Stimulated activated CD8-positive, alpha-beta memory T cell treated with anti-CD3 and anti-CD28 coated beads, Interleukin-2, amount 100 ng/mL, for 1 hour (primary cell): ENCODE measurements around the gene TBXA2R.
"Not testable (repeated sequence)": the region's sequence is repeated elsewhere in the genome, so short reads cannot be mapped to it uniquely, and the experiment has no call there.

Experiments
- DNase-seq, 2 donors: peaks; one replicate each; pipeline ENCODE4 v3.0.0-alpha.2; 2020; ENCODE audit warnings: low read depth in 2 of 2

TBXA2R gene

DNA sequence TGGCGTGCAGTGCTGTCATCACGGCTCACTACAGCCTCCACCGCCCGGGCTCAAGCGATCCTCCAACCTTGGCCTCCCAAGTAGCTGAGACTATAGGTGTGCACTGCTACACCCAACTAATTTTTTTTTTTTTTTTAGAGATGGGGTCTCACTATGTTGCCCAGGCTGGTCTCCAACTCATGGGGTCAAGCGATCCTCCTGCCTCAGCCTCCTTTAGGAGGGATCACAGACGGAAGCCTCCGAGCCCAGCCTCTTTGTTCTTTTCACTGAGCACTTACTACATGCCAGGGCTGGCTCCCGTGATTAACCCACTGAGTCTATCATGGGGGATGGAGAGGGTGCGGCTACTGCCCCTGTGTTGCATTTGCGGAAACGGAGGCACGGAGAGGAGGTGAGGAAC is 32.8 kb upstream of the TBXA2R start:
- no peak for DNase-seq

DNA sequence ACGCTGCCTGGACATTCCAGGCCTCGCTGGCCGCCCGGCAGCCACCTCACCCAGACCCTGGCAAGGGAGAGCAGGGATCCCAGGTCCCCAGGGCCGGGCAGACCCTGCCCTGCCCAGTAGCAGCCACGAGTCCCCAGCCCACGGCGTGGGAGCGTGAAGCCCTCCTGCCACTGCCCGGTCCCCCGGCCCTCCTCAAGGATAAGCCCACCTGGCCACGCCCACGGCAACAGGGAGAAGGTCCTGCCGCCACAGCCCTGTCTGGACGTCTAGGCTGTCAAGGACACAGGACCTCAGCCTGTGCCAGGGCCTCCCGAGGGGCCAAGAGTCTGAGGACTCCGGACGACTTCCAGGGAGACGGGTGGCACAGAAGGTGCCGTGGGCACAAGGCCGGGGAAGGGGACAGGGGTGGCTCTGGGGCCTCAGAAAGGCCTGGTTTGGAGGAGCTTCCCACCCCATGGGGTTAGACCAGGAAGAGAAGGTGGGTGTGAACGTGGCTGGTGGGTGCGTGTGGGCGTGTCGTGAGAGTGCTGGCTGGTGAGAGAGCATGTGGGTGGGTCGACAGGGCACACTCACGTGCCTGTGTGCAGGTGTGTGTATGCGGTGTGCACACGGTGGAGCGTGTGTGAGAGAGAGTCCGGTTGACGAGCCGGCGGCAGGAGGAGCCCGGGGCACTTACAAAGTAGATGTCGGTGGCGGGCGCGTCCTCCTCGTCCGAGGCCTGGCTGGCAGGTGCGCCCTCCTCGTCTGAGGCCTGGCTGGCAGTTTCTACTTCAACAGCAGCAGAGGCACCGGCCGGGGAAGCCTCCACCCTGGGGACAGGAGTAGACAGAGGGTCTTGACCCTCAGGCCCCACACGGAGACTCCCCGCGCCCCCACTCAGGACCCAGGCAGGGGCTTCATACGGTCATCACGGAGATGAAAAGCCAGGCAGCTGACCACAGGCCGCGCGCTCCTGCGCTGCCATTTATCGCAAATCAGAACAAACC is 31.8 kb upstream of the TBXA2R start:
- DNase-seq: no peak

DNA sequence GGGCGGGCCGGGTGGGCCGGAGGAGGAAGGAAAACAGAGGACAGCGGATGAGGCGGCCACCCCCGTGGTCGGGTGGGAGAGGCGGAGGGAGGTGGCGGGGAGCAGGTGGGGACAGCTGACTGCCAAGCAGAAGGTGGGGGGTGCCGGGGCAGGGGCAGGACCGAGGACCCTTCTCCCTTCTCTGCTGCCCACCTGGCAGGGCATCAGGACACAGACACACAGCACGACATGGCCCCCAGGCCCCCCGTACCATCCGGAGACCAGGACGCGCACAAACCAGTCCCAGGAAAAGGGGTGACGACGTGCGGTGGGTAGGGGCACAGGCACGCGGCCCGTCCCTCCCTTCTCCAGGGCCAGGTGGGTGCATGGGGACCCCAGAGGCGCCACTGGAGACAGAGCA is 30.9 kb upstream of the TBXA2R start:
- DNase-seq: no peak

DNA sequence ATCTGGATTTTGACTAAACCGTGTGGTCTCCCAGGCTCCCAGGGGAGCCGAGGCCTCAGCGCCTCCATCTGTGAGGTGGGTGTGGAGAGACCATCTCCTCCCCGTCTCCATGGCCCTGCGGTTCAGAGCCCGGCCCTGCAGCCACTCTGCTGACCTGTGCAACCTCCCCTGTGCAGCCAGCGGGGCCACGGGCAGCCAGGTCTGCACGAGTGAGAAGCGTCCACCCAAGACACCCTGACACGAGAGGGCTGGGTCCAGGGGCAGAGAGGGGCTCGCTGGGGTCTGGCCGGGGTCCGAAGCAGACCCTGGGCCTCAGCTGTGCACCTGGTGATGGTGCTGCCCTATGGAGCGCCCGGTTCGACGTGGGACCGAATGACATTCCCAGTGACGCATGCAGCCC is 30.3 kb upstream of the TBXA2R start:
- DNase-seq: no peak

DNA sequence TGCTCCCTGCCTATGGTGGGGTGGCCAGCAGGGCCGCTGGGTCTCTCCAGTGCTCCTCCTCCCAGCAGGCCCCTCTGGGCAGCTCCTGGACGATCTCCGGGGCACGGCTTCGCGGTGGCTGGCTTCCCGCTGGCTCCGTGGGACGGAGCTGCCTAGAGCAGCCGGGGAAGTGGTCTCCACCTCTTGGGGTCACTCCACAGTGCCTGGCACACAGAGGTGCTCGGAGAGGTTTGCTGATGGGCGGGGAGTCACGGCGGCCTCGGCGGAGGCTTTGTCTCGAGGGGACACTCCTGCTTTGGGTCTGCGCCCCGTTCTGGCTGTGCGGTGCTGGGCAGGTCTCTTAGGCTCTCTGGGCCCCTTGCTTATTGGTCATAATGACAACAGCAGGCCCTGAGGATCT is 29.8 kb upstream of the TBXA2R start:
- DNase-seq: no peak

DNA sequence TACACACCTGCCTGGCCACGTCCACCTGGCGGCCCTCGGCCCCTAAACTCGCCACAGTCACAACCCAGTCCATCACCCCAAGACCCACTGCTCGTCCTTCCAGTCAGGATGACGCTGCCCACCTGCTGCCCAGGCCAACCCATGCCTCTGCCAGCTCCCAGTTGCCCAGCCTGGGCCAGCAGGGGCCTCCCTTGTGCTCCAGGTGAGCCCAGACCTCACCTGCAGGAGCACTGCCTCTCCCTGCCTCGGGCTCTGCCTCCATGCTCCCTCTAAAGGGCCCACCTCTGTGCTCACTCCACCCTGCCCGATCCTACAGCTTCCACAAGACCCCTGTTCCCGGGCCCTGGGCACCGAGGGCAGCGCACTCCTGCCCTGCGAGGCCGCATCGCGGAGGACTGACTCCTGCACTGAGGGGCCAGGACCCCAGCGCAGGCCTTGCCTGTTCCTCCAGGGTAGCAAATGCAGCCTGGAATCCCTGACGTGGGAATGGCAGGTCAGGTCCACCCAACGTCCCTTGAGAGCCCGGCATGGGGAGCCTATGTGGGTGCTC is 27.9 kb upstream of the TBXA2R start:
- DNase-seq: no peak

DNA sequence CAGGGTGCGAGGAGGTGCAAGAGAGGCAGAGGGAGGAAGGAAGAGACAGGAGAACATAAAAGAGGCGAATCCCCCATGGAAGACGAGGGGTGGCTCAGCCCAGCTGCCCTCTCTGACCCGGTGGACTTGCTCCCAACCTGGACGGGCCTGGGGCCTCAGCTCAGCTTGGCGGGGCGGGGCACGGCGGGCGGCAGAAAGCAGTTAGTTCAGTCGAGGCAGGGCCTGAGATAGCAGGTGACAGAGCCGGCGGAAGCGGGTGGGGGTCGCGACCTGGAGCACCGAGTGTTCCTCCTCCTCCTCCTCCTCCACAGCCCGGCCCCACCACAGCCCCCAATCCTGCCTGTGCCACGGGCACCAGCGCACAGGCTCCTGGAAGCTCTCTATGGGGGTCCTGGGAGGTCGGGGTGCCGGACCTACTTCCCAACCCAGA is 26.9 kb upstream of the TBXA2R start:
- DNase-seq: no peak

DNA sequence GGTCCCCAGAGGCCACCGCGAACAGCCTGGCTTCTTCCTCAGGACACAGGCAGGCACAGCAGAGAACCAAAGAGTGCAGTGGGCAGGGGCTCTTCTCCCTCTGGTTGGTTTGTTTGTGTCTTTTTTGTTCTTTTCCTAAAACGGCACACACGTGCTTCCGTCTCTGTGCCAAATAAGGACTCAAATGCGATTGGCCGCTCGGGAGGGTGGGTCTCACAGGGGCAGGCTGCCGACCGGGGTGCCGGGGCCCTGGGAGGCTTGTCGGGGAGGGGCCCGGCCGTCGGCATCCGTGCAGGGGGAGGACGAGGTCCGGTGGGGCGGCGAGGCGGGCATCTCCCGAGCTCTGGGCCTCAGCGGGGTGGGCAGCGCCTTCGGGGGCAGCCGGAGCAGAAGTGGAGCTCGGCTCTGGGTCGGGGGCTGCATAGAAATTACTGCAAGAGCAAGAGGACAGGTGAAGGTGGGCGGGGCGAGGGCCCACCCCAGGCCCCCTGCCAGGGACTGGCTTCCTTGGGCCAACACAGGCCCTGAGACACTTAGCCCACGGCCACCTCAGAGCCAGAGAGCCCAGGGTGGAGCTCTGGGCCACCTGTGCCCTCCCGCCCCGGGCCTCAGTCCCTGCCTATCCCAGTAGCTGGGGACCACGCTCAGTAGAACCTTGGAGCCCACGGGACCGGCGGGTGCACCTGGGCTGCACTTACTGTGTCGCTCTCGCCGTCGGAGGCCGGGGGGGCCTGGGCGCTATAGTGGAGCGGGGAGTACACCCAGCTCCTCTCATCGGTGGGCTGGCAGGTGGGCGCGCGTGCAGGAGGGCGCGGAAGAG is 26.3 kb upstream of the TBXA2R start:
- no peak for DNase-seq

DNA sequence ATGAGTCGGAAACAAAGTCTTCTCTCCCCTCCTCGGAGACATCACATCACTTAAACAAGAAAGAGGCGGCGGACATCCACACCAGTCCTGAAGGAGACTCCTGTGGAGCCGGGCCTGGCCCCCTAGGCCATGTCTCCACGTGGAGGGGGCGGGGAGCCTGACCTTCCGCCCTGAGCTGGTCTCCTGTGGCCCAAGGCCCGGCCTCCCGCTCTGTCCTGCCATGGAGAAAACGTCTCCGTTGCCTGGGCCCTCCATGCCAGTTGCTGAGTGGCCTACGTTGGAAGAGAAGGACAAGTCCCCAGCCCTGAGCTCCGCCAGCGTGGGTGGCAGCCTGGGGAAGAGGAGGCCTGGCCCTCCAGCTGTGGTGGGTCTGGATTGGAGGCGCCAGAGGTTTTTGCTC is 25.4 kb upstream of the TBXA2R start:
- DNase-seq: no peak

DNA sequence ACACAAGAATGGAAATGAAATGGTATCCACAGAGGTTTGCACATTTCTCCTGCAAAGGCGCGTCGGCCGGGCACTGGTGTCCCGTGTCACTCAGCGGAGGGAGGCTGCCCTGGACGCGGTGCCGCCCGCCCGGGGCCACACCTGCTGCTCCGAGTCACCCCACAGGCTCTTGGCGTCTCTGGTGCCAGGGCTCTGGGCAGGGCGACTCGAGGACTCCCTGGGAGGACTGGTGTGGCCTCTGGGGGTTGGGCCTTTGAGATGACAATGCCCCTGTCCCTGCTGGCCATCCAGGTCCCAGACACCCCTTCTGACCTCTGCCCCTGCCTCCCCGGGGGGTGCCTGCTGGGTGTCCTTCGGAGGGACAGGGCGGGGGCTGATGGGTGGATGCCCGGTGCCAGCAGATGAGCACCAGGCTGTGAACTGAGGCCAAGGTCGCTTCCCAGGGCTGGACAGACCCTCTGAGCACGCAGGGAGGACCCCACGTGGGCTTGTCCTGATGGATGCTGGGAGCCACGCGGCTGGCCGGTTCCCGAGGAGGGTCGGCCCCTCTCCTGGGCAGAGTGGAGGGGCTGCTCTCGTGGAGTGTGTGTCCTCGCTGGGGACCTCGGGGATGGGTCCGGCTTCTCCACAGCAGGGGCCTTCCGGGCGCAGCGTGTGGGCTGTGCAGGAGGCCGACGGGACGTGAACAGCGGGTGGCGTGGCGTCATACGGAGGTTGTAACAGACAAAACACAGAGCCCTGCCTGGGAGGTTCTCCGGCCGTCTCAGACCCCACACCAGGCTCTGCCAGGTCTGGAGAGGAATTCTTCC is 24.6 kb upstream of the TBXA2R start:
- no peak for DNase-seq

DNA sequence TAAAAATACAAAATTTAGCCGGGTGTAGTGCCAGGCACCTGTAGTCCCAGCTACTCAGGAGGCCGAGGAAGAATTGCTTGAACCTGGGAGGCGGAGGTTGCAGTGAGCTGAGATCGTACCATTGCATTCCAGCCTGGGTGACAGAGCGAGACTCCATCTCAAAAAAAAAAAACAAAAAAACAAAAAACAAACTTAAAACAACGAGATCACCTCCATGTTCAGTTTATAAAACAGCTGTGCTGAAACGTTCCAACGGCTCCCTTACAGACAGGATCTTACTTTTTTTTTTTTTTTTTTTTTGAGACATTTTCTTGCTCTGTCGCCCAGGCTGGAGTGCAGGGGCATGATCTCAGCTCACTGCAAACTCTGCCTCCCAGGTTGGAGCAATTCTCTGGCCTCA is 22.1 kb upstream of the TBXA2R start:
- DNase-seq: not testable (repeated sequence)

DNA sequence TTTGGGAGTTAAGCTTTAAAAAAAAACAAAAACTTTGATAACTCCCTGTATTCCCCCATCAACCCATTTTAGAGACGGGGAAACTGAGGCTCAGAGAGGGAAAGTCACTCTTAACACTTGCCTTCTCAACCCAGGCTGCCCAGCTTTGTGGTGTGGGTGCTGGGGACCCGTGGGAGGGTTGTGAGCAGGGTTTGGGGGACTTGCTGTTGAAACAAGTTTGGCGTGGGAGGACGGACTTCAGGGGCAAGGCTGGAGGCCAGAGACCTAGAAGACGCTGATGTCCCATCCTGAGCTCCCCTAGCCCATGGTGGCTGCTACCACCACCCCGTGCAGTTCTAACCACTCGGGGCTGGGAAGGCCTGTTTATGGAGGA is 20.7 kb upstream of the TBXA2R start:
- DNase-seq: no peak

DNA sequence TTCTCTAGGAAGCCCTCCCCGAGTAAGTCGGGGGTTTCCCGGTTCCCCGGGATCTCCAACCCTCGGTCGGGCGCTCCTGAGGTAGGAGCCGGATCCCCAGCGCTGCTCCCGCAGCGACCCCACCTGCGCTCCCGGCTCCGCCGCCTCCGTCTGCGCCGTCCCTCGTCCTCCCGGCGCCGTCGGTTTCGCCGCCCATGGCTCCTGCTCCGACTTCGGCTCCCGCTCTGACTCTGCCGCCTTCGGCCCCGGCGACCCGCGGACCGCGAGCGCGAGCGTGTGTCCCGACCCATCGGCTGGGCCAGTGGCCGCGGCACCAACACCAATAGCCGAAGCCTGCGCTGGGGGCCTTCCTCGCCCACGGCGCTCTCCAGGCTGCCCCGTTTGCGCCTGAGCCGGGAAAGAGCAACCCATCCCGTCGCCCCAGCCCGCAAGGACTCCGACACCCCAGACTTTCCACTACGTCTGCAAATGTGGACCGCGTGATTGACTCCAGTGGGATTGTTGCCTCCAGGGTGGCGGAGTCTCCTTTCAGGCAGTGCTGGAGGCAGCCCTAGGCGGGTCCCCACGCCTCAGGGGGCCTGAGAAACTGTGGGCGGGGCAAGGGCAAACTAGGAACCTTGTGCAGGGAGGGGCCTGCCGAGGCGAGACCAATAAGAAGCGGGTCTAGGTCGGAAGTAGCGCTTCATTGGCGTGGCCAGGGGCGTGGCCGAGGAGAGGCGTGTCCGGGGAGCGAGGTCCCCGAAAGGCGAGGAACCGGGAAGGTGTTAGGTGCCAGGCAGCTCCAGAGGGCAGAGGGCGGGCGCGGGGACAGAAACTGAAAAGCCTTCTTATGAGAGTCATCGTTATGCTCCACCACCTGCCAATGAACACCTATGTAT is 20.0 kb upstream of the TBXA2R start, which contains the start of gene CACTIN:
CACTIN (minus strand) TSS at position 318 of the 878 bp plus-strand sequence; CDS start at position 290, 28 bp downstream.
- DNase-seq: peak; percentile 95 to 97

DNA sequence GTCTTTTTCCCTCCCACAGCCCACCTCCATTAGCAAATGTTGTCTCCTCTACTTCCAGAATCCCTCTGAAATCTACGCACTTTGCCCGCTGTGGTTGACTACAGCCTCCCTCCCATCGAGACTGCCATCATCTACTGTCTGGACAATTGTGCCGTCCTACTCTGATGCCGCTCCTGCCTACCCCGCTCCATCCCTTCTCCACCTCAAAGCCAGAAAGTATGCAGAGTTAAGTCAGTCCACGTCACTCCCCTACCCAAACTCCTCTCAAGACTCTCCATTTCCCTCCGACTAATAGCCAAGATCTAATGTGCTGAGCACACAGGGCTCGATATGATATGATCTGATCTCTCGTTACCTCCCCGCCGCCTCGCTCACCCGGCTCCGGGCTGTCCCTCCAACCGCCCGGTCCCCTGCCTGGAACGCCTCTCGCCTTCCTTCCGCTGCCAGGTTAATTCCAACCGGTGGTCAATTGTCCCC is 19.4 kb upstream of the TBXA2R start:
- DNase-seq: no peak

DNA sequence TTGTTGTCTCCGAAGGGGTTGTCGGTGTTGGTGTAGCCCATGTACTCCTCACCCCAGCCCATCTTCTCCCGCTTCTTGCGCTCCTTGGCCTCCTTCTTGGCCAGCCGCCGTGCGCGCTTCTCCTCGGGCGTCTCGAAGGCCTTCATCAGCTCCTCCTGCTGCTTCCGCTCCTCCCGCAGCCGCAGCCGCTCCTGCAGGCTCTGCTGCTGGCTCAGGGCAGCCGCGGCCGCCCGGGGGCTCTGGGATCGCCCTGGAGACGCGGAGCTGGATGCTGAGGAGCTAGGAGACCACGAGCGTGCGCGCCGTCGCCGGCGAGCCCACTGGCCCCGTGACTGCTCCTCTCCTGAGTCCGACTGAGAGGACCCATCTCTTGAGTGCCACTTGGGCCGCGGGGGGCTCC is 17.0 kb upstream of the TBXA2R start:
- no peak for DNase-seq

DNA sequence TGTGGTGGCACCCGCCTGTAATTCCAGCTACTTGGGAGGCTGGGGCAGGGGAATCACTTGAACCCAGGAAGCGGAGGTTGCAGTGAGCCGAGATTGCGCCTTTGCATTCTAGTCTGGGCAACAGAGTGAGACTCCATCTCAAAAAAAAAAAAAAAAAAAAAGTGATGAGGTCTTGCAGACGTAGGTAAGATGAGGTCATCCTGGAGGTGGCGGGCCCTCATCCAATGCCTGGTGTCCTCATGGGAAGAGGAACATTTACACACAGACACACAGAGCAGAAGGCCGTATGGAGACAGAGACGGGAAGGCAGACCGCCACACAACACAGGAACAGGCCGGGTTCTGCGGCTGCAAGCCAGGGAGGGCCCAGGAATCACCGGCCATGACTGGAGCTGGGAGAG is 15.5 kb upstream of the TBXA2R start:
- DNase-seq: no peak

DNA sequence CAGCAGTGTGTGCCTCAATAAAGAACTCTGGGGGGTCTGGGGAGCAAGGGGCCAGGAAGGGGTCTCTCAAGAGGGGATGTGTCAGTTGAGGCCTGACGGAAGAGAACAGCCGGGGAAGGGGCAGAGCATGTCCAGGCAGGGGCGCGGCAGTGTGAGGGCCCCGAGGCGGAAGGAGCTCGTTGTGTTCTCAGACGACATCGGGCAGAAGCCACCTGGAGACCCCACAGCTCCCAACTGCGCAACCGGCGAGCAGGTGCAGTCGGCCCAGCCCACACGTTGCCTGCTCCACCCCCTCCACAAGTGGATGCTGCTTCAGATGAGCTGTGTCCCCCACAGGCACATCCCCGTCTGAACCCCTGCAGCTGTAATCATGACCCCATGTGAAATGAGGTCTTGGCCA is 15.0 kb upstream of the TBXA2R start:
- no peak for DNase-seq

DNA sequence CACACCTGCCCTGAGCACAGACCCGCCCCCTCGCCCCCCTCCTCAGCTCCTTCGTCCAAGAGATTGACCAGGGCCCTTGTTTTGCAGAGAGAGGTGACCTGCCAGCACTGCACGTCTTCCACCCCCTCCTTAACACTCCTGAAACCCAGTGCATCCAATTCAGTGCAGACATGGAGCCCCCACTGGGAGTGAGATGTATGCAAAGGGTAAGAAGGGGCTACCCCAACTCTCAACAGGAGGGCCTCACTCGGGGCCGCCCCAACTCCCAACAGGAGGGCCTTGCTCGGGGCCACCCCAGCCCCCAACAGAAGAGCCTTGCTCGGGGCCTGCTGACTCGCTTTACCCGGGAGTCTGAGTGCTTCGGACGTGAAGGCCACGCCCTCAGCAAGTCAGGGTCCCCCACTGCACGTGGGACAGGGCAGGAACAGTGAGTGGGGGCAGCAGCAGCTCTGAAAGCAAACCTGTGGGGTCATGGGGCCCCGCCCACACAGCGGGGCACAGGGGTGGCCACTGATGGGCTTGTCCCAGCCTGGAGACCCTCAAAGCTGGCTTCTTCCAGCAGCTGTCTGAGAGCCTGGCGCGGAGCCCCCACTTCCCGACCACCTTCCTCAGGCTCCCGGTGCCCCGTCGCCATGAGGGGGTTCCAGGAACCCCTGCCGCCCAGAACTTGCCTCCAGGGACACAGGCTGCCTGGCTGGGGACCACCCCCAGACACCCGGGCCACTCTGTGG is 14.3 kb upstream of the TBXA2R start:
- no peak for DNase-seq

DNA sequence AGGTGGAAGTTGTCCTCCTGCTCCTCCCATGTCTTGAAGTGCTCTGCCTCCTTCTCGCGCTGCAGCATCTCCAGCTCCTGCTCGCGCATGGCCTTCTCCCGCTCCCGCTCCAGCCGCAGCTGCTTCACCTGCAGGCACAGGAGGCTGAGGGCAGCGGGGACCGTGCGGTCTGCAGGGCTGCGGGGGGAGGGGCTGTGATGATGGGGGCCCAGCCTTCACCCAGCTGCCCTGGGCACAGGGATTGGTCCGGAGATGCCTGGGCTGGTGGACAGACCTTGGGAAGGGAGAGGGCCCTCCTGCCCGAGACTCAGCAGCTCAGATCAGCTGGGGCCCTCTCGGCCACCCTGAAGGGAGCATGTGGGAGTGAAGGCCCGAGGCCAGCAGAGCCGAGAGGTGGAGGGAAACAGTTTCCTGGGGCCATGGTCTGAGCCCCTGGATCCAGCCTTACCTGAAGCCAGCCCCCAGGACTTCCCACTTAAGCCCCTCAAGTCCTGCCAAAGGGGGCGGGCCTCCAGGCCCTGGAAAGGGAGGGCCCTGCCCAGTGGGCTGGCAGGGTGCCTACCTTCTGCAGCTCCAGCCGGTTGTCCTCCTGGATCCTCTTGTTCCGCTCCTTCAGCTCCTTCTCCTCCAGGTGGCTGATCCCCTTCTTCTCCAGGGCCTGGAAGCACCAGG is 13.6 kb upstream of the TBXA2R start:
- DNase-seq: no peak
